Astrocyte (in vitro differentiated cells and primary cell): Measurements from ENCODE around the gene EYS.

Source experiments
- CTCF ChIP-seq: IDR thresholded peaks from 2 replicates; pipeline ENCODE4 v1.5.1; 2011; ENCODE audit warnings: low read depth, mild to moderate bottlenecking, inconsistent platforms, low read length, moderate library complexity; ENCODE audit not compliant: insufficient read depth
- EZH2 ChIP-seq: IDR thresholded peaks from 2 replicates; pipeline ENCODE4 v1.6.1; 2012; ENCODE audit warnings: mild to moderate bottlenecking, low read length, inconsistent platforms; ENCODE audit not compliant: insufficient read depth

- TF ChIP-seq CTCF (no peak), EZH2 (no peak)
These were observed 693.0 kb downstream of the EYS start for GRCh38 chr6:65014006-65014405.
